ENCODE measurements around the gene CTSD. TPM values are rescaled to one million over a fixed set of nuclear protein-coding genes. Genes with fewer than 3 reads are reported as not detected.

CTSD gene
- total RNA-seq, 1 experiment from 2014 or later = 127 TPM

- no peak for ATAC-seq
- Histone ChIP-seq H4K20me1 (ENCODE audit: insufficient read depth) (no peaks in the 10 kb centered on the region), H2AFZ (ENCODE audit: low read depth, low read length, poor library complexity, severe bottlenecking) (no peak overlapping the region), H3K27me3 (ENCODE audit: insufficient read depth, low read length) (no peaks in the 10 kb centered on the region), H3K79me2 (ENCODE audit: insufficient read depth, low read length) (no peaks in the 10 kb centered on the region), H3K36me3 (ENCODE audit: control insufficient read depth in 1 of 2, insufficient read depth in 2 of 2, low read length in 2 of 2) (no peaks in the 10 kb centered on the region), H3K4me2 (ENCODE audit: low read length) (no peak overlapping the region), H3K9me3 (ENCODE audit: control insufficient read depth in 1 of 2, insufficient read depth in 1 of 2, low read depth in 1 of 2, low read length in 2 of 2) (no peaks in the 10 kb centered on the region), H3K4me3 (replicated peaks in 1 of 2; ENCODE audit: low read depth in 1 of 2, low read length in 2 of 2) (no peak overlapping the region), H3K9me2 (ENCODE audit: insufficient read depth) (no peaks in the 10 kb centered on the region), H3K4me1 (ENCODE audit: control insufficient read depth in 1 of 2, insufficient read depth in 2 of 2, low read length in 2 of 2) (no peaks in the 10 kb centered on the region), H3K9ac (ENCODE audit: low read length) (no peak overlapping the region), H3K27ac (ENCODE audit: low read depth, low read length) (no peak overlapping the region)
- intact Hi-C loops (cut with micrococcal nuclease) = loop anchor here (5.0 kb wide), 1 partner anchor 100 kb away; no protein-coding TSS in a partner anchor
- TF ChIP-seq ELF1 (IDR thresholded peaks at IDR 0.05; ENCODE audit: borderline replicate concordance, low read depth) (no peak), SP1 (IDR thresholded peaks at IDR 0.05; ENCODE audit: low read depth) (no peak), ZFX (IDR thresholded peaks at IDR 0.05) (no peak), JUND (IDR thresholded peaks at IDR 0.05) (no peak), FOSL1 (IDR thresholded peaks at IDR 0.05; ENCODE audit: low read depth) (no peak), ZNF274 (IDR thresholded peaks at IDR 0.05; ENCODE audit: low read depth, low read length) (no peak), CTCF (IDR thresholded peaks at IDR 0.05 in 2 of 3, conservative IDR thresholded peaks at IDR 0.05 in 1 of 3; ENCODE audit: borderline replicate concordance in 1 of 3, insufficient read depth in 1 of 3, low read depth in 2 of 3, low read length in 2 of 3) (no peak), MAX (IDR thresholded peaks at IDR 0.05) (no peak), CEBPB (IDR thresholded peaks at IDR 0.05; ENCODE audit: low read depth) (no peak), EZH2 (IDR thresholded peaks at IDR 0.05) (no peak), SRF (IDR thresholded peaks at IDR 0.05; ENCODE audit: low read depth) (no peak), REST (IDR thresholded peaks at IDR 0.05; ENCODE audit: low read depth) (no peak), ATF3 (IDR thresholded peaks at IDR 0.05) (no peak), POLR2AphosphoS5 (IDR thresholded peaks at IDR 0.05; ENCODE audit: low read depth, low read length) (no peak), ZBTB33 (IDR thresholded peaks at IDR 0.05; ENCODE audit: extremely low read depth, insufficient replicate concordance, low read length) (no peak)
- ChIA-PET CTCF (no interaction called here), RAD21 (ENCODE audit: low non-redundant PET in 1 of 2, low total read pairs in 2 of 2, uncharacterized antibody in 2 of 2, unreplicated experiment in 2 of 2) (no interaction called here), POLR2A (no interaction called here)
- no peak for DNase-seq (ENCODE audit: low read depth, low spot score)
- no TSS peak for BruUV-seq (replicated peaks)
Observed at GRCh38 chr11:1812274-1812673, 48.5 kb upstream of the CTSD start.

Measured in HCT116 (cell line).